OCI-LY1 (cell line): Measurements from ENCODE around the gene COA6.

ENCODE experiments used
- EZH2 ChIP-seq: fragments of 200-600 bp; sonication (generic), shearing (Covaris generic); IDR thresholded peaks from 2 replicates; pipeline ENCODE4 v1.8.0; 2017; ENCODE audit warnings: borderline replicate concordance, mixed run types, mild to moderate bottlenecking, antibody characterized with exemption, low read length, moderate library complexity, mixed read lengths
- TF ChIP-seq, protein P1 (sequence below): fragments of 200-600 bp; sonication (generic), shearing (Covaris generic); IDR thresholded peaks from 2 replicates; pipeline ENCODE4 v1.5.1; 2017; ENCODE audit warnings: mild to moderate bottlenecking, antibody characterized with exemption, low read length, moderate library complexity, mixed read lengths

DNA sequence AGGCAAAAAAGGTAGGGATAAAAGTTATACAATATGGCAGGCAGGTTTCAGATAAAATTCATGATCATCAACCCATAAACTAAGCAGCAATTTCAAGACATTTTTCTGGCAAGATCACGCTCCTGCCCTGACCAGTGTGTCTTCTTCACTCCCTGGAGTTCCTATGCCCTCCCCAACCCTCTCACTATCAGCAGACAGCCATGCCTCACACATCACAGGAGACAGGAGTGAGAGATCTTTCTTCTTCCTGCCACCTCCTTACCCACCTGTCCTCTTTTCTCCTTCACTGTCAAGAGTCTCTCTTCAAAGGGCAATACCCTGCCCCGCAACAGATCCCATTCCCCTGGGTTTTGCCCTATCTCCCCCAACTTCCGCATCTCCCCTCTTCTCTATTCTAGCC, 28.4 kb downstream of the COA6 start:
- TF ChIP-seq, protein P1, sequence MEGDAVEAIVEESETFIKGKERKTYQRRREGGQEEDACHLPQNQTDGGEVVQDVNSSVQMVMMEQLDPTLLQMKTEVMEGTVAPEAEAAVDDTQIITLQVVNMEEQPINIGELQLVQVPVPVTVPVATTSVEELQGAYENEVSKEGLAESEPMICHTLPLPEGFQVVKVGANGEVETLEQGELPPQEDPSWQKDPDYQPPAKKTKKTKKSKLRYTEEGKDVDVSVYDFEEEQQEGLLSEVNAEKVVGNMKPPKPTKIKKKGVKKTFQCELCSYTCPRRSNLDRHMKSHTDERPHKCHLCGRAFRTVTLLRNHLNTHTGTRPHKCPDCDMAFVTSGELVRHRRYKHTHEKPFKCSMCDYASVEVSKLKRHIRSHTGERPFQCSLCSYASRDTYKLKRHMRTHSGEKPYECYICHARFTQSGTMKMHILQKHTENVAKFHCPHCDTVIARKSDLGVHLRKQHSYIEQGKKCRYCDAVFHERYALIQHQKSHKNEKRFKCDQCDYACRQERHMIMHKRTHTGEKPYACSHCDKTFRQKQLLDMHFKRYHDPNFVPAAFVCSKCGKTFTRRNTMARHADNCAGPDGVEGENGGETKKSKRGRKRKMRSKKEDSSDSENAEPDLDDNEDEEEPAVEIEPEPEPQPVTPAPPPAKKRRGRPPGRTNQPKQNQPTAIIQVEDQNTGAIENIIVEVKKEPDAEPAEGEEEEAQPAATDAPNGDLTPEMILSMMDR: no peak
- no peak for TF ChIP-seq EZH2
